HepG2 (cell line): ENCODE measurements around the gene IKZF4. TPM values are rescaled to one million over a fixed set of nuclear protein-coding genes. Genes with fewer than 3 reads are reported as not detected.

Experiments
- AHR ChIP-seq: IDR thresholded peaks from 2 replicates; pipeline ENCODE4 v1.6.1; 2018; ENCODE audit warnings: missing genetic modification reagents, missing compliant biosample characterization
- CC2D1A ChIP-seq: sonication (generic); formaldehyde crosslinking; IDR thresholded peaks from 2 replicates; pipeline ENCODE4 v1.8.1; 2023; ENCODE audit warnings: mild to moderate bottlenecking, missing genetic modification reagents
- GATAD1 ChIP-seq: IDR thresholded peaks from 2 replicates; pipeline ENCODE4 v1.6.1; 2016; ENCODE audit warnings: missing genetic modification reagents, missing compliant biosample characterization
- KLF15 ChIP-seq: sonication (generic); formaldehyde crosslinking; IDR thresholded peaks from 2 replicates; pipeline ENCODE4 v1.8.1; 2023; ENCODE audit warnings: borderline replicate concordance, mild to moderate bottlenecking, inconsistent platforms, missing genetic modification reagents, mixed read lengths
- MEIS1 ChIP-seq: sonication (generic); formaldehyde crosslinking; IDR thresholded peaks from 2 replicates; pipeline ENCODE4 v1.9.0; 2021; ENCODE audit warnings: mild to moderate bottlenecking, missing genetic modification reagents, moderate library complexity, borderline replicate concordance
- MYC ChIP-seq: sonication (generic); formaldehyde crosslinking; IDR thresholded peaks from 2 replicates; pipeline ENCODE4 v1.9.0; 2021; ENCODE audit warnings: missing genetic modification reagents, borderline replicate concordance
- NFKBIZ ChIP-seq: IDR thresholded peaks from 2 replicates; pipeline ENCODE4 v1.6.1; 2018; ENCODE audit warnings: missing genetic modification reagents, missing compliant biosample characterization
- NR2F2 ChIP-seq: IDR thresholded peaks from 2 replicates; pipeline ENCODE4 v1.6.1; 2012; ENCODE audit warnings: low read depth, inconsistent platforms, borderline replicate concordance
- RAD51 ChIP-seq: fragments of 450-650 bp; IDR thresholded peaks from 2 replicates; pipeline ENCODE4 v1.6.1; 2016; ENCODE audit warnings: borderline replicate concordance
- TCF7 ChIP-seq: sonication (generic); IDR thresholded peaks from 2 replicates; pipeline ENCODE4 v1.6.1; 2016; ENCODE audit warnings: antibody characterized with exemption, low read depth
- ZBTB3 ChIP-seq: sonication (generic); formaldehyde crosslinking; IDR thresholded peaks from 2 replicates; pipeline ENCODE4 v1.4.0; 2020; ENCODE audit warnings: low read depth, mild to moderate bottlenecking, moderate library complexity, missing genetic modification reagents, borderline replicate concordance
- ZFP82 ChIP-seq: sonication (generic); formaldehyde crosslinking; IDR thresholded peaks from 2 replicates; pipeline ENCODE4 v1.5.1; 2020; ENCODE audit warnings: mild to moderate bottlenecking, missing genetic modification reagents, borderline replicate concordance
- ZNF230 ChIP-seq: sonication (generic); formaldehyde crosslinking; IDR thresholded peaks from 2 replicates; pipeline ENCODE4 v1.4.0; 2020; ENCODE audit warnings: mild to moderate bottlenecking, missing genetic modification reagents
- ZNF232 ChIP-seq: sonication (generic); formaldehyde crosslinking; IDR thresholded peaks from 2 replicates; pipeline ENCODE4 v1.4.0; 2020; ENCODE audit warnings: missing genetic modification reagents, borderline replicate concordance
- ZNF558 ChIP-seq: sonication (generic); formaldehyde crosslinking; IDR thresholded peaks from 2 replicates; pipeline ENCODE4 v1.9.0; 2022; ENCODE audit warnings: mild to moderate bottlenecking, missing genetic modification reagents, borderline replicate concordance
- ZNF816 ChIP-seq: sonication (generic); formaldehyde crosslinking; IDR thresholded peaks from 2 replicates; pipeline ENCODE4 v1.8.0; 2022; ENCODE audit warnings: missing genetic modification reagents, mild to moderate bottlenecking, borderline replicate concordance
- polyA plus RNA-seq, 8 experiments: library from polyadenylated mRNA; depleted of rRNA in 3 of 8; stranded (reverse) in 7 of 8; unstranded in 1 of 8; fragments of >200 nt; fragmentation: Illumina TruSeq in 4 of 8; extraction: Trizol in 4 of 8; gene quantifications; 2 replicates each; pipeline versions ENCODE4 v1.2.1 to v1.2.3, GENCODE V29; 2011 to 2016; ENCODE audit warnings: low read depth in 4 of 8, missing spikeins in 1 of 8, mixed read lengths in 1 of 8; ENCODE audit not compliant: insufficient read depth in 1 of 8
- total RNA-seq, 5 experiments: library from RNA; depleted of rRNA; stranded (reverse); fragments of >200 nt; fragmentation: Illumina TruSeq; extraction: Trizol; gene quantifications; 2 replicates each; pipeline ENCODE4 v1.2.3, GENCODE V29; 2016; ENCODE audit warnings: low read depth in 1 of 5
- TF ChIP-seq, protein P1 (sequence below): IDR thresholded peaks from 2 replicates; pipeline ENCODE4 v1.6.1; 2016; ENCODE audit warnings: mild to moderate bottlenecking
- TF ChIP-seq, protein P2 (sequence below): sonication (generic); formaldehyde crosslinking; IDR thresholded peaks from 2 replicates; pipeline ENCODE4 v1.4.0; 2020; ENCODE audit warnings: missing genetic modification reagents; ENCODE audit errors: not compliant biosample characterization
- TF ChIP-seq, protein P3 (sequence below): sonication (generic); formaldehyde crosslinking; IDR thresholded peaks from 2 replicates; pipeline ENCODE4 v1.4.0; 2020; ENCODE audit warnings: mild to moderate bottlenecking, missing genetic modification reagents
- TF ChIP-seq, protein P4 (sequence below): sonication (generic); formaldehyde crosslinking; IDR thresholded peaks from 2 replicates; pipeline ENCODE4 v1.4.0; 2020; ENCODE audit warnings: low read depth, mild to moderate bottlenecking, missing genetic modification reagents
- TF ChIP-seq, protein P5 (sequence below): sonication (generic); formaldehyde crosslinking; IDR thresholded peaks from 2 replicates; pipeline ENCODE4 v1.5.1; 2020; ENCODE audit warnings: mild to moderate bottlenecking, moderate library complexity, missing genetic modification reagents
- TF ChIP-seq, protein P6 (sequence below): sonication (generic); formaldehyde crosslinking; IDR thresholded peaks from 2 replicates; pipeline ENCODE4 v1.4.0; 2020; ENCODE audit warnings: missing genetic modification reagents

The IKZF4 gene
- total and polyA plus RNA-seq, 2 of the 13 experiments (the other 11 are each of a cell fraction or from before 2014, with no cell fraction given), result 0.58 to 2.2 TPM

DNA sequence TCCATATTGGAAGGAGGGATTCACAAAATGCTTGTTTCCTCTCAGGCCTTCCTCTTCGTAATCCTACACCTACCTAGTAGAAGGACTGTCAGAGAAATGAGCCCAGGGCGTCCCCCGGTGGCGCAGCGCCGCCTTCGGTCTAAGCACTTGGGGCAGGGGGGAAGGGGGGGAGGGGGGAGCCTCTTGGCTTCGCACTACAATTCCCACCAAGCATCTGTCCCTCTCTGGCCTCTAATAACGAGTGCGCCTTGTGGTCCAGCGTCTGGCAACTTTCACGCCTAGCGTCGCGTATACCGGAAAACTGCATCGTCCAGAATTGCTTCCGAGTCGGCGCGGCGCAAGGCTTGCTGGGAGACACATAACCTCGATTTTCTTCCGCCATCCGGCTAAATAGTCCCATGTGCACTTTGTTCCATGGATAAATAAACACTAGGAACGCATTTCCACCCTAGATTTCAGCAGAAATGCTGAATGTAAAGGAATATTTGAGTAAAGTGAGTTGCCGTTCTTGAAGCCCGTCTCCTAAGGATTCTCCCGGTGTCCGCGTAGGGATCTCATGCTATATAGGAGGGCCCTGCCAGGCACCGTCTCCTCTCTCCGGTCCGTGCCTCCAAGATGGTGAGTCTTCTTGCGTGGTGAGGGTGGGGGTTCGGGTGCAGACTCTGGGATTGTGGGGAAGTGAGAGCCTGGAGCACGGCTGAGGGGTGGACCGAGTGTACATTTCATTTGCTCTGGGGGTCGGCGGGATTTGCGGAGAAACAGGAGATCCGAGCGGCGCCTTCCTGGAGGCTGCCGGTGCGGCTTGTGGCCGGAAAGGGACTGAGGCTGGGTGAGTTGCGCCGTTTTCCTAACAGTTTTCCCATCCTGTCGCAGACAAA is 20.9 kb downstream of the IKZF4 start, which contains the start of gene RPS26 (continued):
- TF ChIP-seq, protein P1, sequence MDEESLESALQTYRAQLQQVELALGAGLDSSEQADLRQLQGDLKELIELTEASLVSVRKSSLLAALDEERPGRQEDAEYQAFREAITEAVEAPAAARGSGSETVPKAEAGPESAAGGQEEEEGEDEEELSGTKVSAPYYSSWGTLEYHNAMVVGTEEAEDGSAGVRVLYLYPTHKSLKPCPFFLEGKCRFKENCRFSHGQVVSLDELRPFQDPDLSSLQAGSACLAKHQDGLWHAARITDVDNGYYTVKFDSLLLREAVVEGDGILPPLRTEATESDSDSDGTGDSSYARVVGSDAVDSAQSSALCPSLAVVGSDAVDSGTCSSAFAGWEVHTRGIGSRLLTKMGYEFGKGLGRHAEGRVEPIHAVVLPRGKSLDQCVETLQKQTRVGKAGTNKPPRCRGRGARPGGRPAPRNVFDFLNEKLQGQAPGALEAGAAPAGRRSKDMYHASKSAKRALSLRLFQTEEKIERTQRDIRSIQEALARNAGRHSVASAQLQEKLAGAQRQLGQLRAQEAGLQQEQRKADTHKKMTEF, result peak; percentile 78; the same call in 1 of the 2 replicates
- no peak for TF ChIP-seq ZBTB3 (CRISPR knock-in tag)
- TF ChIP-seq RAD51, result no peak
- TF ChIP-seq, protein P2, sequence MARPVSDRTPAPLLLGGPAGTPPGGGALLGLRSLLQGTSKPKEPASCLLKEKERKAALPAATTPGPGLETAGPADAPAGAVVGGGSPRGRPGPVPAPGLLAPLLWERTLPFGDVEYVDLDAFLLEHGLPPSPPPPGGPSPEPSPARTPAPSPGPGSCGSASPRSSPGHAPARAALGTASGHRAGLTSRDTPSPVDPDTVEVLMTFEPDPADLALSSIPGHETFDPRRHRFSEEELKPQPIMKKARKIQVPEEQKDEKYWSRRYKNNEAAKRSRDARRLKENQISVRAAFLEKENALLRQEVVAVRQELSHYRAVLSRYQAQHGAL, result peak; percentile 52
- TF ChIP-seq KLF15, result peak; percentile 32; the same call in 1 of the 2 replicates
- TF ChIP-seq, protein P3, sequence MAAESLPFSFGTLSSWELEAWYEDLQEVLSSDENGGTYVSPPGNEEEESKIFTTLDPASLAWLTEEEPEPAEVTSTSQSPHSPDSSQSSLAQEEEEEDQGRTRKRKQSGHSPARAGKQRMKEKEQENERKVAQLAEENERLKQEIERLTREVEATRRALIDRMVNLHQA (CRISPR knock-in tag), result no peak
- peak; percentile 42; the same call in 1 of the 2 replicates for TF ChIP-seq ZNF816 (CRISPR knock-in tag)
- peak; percentile 97 for TF ChIP-seq ZNF232 (CRISPR knock-in tag)
- TF ChIP-seq NFKBIZ (CRISPR knock-in tag), result peak; percentile 60; the same call in 1 of the 2 replicates
- no peak for TF ChIP-seq CC2D1A
- TF ChIP-seq MYC, result peak; percentile 78
- peak; percentile 72; the same call in 1 of the 2 replicates for TF ChIP-seq AHR (CRISPR knock-in tag)
- TF ChIP-seq, protein P4, sequence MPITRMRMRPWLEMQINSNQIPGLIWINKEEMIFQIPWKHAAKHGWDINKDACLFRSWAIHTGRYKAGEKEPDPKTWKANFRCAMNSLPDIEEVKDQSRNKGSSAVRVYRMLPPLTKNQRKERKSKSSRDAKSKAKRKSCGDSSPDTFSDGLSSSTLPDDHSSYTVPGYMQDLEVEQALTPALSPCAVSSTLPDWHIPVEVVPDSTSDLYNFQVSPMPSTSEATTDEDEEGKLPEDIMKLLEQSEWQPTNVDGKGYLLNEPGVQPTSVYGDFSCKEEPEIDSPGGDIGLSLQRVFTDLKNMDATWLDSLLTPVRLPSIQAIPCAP (CRISPR knock-in tag), result no peak
- TF ChIP-seq, protein P5, sequence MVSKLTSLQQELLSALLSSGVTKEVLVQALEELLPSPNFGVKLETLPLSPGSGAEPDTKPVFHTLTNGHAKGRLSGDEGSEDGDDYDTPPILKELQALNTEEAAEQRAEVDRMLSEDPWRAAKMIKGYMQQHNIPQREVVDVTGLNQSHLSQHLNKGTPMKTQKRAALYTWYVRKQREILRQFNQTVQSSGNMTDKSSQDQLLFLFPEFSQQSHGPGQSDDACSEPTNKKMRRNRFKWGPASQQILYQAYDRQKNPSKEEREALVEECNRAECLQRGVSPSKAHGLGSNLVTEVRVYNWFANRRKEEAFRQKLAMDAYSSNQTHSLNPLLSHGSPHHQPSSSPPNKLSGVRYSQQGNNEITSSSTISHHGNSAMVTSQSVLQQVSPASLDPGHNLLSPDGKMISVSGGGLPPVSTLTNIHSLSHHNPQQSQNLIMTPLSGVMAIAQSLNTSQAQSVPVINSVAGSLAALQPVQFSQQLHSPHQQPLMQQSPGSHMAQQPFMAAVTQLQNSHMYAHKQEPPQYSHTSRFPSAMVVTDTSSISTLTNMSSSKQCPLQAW (CRISPR knock-in tag), result no peak
- TF ChIP-seq, protein P6, sequence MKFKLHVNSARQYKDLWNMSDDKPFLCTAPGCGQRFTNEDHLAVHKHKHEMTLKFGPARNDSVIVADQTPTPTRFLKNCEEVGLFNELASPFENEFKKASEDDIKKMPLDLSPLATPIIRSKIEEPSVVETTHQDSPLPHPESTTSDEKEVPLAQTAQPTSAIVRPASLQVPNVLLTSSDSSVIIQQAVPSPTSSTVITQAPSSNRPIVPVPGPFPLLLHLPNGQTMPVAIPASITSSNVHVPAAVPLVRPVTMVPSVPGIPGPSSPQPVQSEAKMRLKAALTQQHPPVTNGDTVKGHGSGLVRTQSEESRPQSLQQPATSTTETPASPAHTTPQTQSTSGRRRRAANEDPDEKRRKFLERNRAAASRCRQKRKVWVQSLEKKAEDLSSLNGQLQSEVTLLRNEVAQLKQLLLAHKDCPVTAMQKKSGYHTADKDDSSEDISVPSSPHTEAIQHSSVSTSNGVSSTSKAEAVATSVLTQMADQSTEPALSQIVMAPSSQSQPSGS (CRISPR knock-in tag), result peak; percentile 76; the same call in 1 of the 2 replicates
- 0 out of 2 replicates have a peak, but pooled peaks have one; percentile 46 for TF ChIP-seq ZNF558 (CRISPR knock-in tag)
- TF ChIP-seq ZNF230, result peak; percentile 81
- no peak; the same call in 1 of the 2 replicates for TF ChIP-seq NR2F2
- TF ChIP-seq GATAD1, result peak; percentile 96
- no peak for TF ChIP-seq TCF7
- TF ChIP-seq MEIS1, result 0 out of 2 replicates have a peak, but pooled peaks have one; percentile 72
- no peak for TF ChIP-seq ZFP82 (CRISPR knock-in tag)
